CD4-positive, alpha-beta T cell treated with Interleukin-6 at 100 ng/mL for 8 hours (primary cell): Measurements from ENCODE around the gene HELT.
"Not testable (repeated sequence)": the region's sequence is repeated elsewhere in the genome, so short reads cannot be mapped to it uniquely, and the experiment has no call there.

Experiments used
- DNase-seq: peaks from one replicate; pipeline ENCODE4 v3.0.0-alpha.2; 2020; ENCODE audit warnings: mixed read lengths, low spot score

The HELT gene, protein sequence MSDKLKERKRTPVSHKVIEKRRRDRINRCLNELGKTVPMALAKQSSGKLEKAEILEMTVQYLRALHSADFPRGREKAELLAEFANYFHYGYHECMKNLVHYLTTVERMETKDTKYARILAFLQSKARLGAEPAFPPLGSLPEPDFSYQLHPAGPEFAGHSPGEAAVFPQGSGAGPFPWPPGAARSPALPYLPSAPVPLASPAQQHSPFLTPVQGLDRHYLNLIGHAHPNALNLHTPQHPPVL

DNA sequence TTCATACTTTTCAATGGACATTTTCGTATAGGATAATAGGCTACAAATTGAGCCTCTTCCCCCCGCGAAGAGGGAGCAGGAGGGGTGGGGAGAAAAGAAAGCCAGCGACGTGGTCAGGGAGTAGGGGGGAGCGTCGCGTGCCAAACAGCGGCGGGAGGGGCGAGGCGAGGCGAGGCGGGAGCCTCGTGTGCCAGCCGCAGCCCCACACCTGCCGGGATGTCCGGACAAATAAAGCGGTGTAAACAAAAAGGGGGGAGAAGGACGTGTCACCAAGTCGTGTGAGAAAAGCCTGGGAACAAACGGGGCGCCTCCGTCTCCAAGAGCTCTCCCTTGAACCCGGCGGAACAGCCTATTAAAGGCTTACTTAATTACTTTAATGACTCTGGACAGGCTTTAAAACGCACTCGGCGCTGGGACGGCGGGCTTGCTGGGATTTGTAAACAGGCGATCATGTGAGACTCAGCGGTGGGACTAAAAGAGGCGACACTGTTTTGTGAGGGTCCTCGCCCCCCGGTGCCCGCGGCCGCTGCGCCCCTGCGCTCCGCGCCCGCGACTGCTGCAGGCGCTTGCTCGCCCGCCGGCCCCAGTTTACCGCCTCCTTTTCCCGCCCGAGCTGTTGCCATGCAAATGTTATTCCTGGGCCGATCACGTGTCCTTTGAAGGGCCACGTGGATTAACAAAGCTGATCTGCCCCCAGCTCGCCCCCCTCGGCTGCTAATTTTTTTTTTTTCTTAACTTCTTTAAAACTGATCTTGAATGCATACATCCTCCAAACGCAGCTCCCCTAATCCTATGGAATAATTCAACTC lies at the start of gene HELT:
Gene HELT, plus strand, starts transcription at position 527 of the 809 bp plus-strand sequence. CDS start 439 bp downstream, outside the sequence.
- no peak for DNase-seq

DNA sequence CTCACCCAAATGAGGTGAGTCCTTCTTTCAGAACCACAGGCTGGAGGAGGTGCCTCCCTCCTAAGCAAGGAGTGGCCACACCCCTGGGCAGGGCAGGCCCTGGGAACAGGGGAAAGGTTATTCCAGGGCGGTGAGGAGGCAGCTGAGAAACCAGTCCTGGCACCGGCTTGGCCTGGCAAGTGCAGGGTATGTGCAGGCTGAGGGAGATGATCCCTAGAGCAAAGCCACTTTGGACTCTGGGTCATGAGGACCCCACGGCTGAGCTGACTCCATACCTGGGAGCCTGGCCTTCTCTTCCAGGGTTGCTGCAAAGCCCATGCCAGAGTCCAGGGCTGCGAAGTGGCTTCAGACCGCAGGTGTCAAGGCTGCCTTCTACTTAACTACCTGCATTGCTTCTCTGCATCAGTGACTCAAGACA lies 49.5 kb upstream of the HELT start:
- no peak for DNase-seq

DNA sequence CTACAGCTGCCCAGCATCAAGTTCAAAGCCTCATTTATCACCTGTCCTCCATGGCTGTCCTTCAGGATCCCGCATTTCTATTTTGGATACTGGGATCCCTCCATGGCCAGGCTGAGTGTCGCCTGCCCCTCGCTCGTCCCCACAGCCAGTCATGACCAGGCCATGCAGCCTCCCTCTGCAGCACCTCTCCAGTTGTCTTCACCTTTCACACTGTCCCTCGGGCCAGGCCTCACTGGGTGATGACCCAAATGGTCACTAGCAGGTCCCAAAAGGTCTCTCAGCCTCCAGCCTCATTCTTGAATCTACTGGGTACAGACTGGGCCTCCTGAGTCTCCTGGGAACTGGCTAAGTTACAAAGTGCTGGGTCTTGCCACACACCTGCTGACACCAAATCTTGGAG lies 48.7 kb upstream of the HELT start:
- DNase-seq: no peak

DNA sequence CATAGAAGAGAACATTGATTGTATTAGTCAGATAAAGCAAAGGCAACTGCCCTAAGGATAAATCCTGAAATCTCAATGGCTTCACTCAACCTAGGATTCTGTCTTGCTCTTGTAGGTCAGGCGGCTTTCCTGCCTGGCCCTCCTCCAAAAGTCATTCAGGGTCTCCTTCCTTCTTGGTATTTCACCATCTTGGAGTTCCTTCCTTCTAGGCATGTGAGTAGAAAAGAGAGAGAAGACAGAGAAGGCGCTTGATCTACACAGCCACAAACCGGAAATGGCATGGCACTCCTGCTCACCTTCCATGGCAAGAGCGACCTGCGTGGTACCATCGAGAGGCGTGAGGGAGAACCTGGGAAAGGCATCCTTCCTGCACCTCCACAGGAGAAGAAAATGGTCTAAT lies 45.3 kb upstream of the HELT start:
- DNase-seq: no peak

GRCh38 chr4:184976348-184976747 lies 41.9 kb upstream of the HELT start:
- not testable (repeated sequence) for DNase-seq

- DNase-seq: no peak
These were observed 40.5 kb upstream of the HELT start for GRCh38 chr4:184977747-184978146.

GRCh38 chr4:184978211-184978610 lies 40.1 kb upstream of the HELT start:
- no peak for DNase-seq

- DNase-seq: no peak
These were observed 38.7 kb upstream of the HELT start for GRCh38 chr4:184979461-184980124.

DNA sequence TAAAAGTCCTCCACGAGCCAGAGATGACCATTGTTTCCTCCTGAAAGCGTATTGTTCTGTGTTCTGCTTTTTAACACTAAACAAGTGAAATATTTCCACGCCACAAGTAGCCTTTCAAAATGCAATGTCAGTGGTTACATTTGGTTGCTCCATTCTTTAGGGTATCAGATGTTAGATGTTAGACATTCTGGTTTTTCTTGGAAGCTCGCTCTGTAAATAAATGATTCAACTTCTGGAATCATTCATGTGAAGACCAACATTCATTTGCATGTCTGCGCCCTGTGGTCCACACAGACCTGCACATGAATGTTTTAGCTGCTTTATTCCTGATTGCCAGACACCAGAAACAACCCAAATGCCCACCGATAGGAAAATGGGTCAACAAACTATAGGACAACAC lies 38.0 kb upstream of the HELT start:
- DNase-seq: no peak

DNA sequence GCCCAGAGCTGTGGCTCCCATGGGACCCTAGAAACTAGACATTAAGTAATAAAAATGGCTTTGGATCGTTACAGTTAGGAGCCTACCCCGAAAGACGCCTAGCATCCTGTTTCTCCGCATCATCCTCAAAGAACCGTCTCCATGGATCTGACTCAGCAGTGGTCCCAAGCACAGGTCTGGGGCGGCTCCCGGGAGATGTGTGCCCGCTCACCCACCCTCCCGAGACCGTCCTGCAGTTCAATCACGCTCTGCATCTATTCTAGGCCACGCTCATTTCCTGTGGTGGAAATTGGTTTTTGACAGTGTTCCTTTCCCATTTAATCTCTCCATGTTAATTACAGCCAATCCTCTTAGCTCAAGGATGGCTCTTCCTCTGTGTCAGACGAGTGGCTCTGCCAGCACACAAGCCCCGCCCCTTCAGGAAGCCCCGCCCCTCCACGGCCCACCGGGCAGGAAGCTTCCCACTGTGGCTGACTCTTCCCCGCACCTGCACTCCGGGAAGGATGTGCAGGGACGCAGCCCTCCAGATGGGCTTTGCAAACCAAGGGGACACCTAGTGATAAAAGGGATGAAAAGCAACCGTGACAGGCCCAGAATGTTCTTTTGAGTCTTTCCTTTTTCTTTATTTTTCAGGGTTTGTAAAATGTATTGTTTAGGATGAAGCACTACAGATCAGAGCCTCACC lies 34.5 kb upstream of the HELT start:
- peak; percentile 62 for DNase-seq

GRCh38 chr4:184987493-184988031 lies 30.7 kb upstream of the HELT start:
- DNase-seq: no peak

DNA sequence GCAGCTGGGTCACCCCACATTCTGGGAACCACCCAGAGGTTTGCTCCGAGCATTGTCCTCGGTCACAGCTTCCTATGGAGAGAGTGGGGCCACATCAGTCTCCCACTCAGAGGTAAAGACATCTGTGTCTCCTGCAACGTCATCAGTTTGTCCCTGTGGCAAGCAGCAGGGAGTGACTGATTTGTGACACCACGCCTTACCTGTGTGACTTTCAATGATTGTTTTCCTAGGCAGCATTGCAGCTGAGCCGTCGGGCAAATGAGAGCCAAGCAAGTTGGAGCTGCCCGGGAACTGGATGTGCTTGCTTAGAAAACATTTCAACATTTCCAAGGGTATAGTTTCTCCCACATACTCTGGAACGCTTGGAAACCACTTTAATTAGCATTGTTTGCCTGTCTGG lies 29.7 kb upstream of the HELT start:
- no peak for DNase-seq

- DNase-seq: not testable (repeated sequence)
These were observed 29.0 kb upstream of the HELT start for GRCh38 chr4:184989283-184989682.

GRCh38 chr4:184990131-184990530 lies 28.2 kb upstream of the HELT start:
- not testable (repeated sequence) for DNase-seq

- no peak for DNase-seq
These were observed 26.4 kb upstream of the HELT start for GRCh38 chr4:184991860-184992259.

GRCh38 chr4:184992422-184992821 lies 25.9 kb upstream of the HELT start:
- DNase-seq: no peak

GRCh38 chr4:184993247-184993646 lies 25.0 kb upstream of the HELT start:
- no peak for DNase-seq

DNA sequence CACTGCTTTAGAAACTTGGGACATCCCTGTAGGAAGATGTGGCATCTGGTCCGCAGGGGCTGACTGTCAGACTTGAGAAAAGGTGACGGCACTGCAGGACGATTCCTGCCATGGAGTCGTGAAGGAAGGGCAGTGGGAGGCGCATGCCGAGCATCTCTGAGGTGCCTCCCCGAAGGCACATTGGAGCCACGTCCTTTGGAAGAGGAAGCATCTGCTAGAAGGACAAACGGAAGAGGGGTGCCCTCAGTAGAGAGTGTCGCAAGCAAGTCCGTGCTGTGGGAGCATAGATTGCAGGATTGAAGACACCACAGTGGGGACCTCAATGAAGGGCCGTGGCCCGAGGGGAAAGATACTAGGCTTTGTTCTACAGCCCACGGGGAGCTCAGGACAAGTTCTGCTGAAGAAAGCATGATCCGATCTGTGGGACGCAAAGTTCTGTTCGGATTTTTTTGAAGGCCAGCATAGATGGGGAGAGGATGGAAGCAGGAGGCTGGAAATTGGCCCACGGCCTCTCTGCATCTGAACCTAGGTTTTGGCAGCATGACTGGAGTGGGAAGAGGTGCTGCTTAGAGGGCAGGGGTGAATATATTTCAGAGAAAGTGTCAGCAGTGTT lies 24.2 kb upstream of the HELT start:
- no peak for DNase-seq

DNA sequence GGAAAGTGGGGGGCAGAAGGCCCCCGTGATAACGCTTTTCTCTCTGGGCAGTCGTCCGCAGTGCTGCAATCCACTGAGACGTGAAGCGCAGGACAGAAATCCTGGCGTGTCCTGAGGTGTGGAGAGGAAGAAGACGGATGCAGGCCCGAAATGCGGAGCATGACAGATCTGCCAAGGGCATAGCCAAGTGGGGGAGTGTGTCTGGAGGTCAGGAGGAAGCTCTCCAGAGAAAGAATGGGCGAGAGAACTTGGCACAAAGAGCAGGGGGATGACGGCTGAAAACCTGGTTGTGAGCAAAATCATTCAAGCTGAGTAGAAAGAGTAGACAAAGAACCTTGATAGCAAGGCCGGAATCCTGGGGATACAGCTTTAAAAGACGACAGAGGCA lies 23.7 kb upstream of the HELT start:
- no peak for DNase-seq

DNA sequence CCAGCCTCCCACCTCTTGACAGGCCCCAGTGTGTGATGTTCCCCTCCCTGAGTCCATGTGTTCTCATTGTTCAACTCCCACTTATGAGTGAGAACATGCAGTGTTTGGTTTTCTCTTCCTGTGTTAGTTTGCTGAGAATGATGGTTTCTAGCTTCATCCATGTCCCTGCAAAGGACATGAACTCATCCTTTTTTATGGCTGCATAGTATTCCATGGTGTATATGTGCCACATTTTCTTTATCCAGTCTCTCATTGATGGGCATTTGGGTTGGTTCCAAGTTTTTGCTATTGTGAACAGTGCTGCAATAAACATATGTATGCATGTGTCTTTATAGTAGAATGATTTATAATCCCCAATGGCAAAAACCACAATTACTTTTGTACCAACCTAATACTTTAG lies 20.6 kb upstream of the HELT start:
- not testable (repeated sequence) for DNase-seq

GRCh38 chr4:185002784-185003183 lies 15.5 kb upstream of the HELT start:
- DNase-seq: no peak
